ENCODE results near the gene CENPV. TPM values are rescaled to one million over a fixed set of nuclear protein-coding genes. Genes with fewer than 3 reads are reported as not detected.
"Not testable (repeated sequence)": the region's sequence is repeated elsewhere in the genome, so short reads cannot be mapped to it uniquely, and the experiment has no call there.

CENPV gene
- total RNA-seq, 2 experiments from 2014 or later, result 18.5 to 19.4 TPM

GRCh38 chr17:16391451-16391850 lies 38.2 kb upstream of the CENPV start:
- no peak for ATAC-seq (ENCODE audit: poor library complexity)
- POLR2A ChIA-PET, result interaction anchor here (0.8 kb wide), 1 partner anchor 11 kb away, joined by 3 read pairs; the partner anchor contains the start of gene UBB
- no peaks in the 10 kb centered on the region for H3K27me3 Mint-ChIP-seq

GRCh38 chr17:16386126-16386507 lies 32.8 kb upstream of the CENPV start:
- not testable (repeated sequence) for H3K27ac ChIP-seq (ENCODE audit: low read depth in 1 of 2, low read length in 2 of 2); H3K9me3 ChIP-seq (ENCODE audit: control insufficient read depth in 1 of 2, insufficient read depth in 1 of 2, low read length in 2 of 2); ATAC-seq (ENCODE audit: poor library complexity); DNase-seq; H3K27me3 Mint-ChIP-seq; H3K9me3 Mint-ChIP-seq; H3K27me3 ChIP-seq (ENCODE audit: control insufficient read depth in 1 of 2, insufficient read depth in 2 of 2, low read length in 2 of 2)
- Mint-ChIP-seq H3K4me3 (peak overlapping the region; percentile 89), H3K36me3 (ENCODE audit: low read depth) (peaks cover 36% of the 10 kb centered on the region), H3K4me1 (ENCODE audit: low read depth) (peaks cover 51% of the 10 kb centered on the region), H3K27ac (peak overlapping the region; percentile 79)
- POLR2A ChIA-PET, result interaction anchor here (1.2 to 1.7 kb wide), 2 partner anchors 29 to 42 kb away, joined by 3 to 8 read pairs; partner anchors contain the start of gene TRPV2
- H3K36me3 ChIP-seq (ENCODE audit: insufficient read depth, low read length), result peaks cover 19% of the 10 kb centered on the region
- intact Hi-C loops (cut with DNase I, micrococcal nuclease), result loop anchor here (1.0 kb wide), 3 partner anchors 27 to 135 kb away; partner anchors contain the start of gene TRPV2 (in 1 of the 2)
- peaks cover 43% of the 10 kb centered on the region for H3K4me1 ChIP-seq (ENCODE audit: insufficient read depth, low read length)
- CTCF ChIA-PET, result interaction anchor here (0.8 kb wide), 1 partner anchor 53 kb away, joined by 3 read pairs; no protein-coding TSS in a partner anchor
- H3K4me3 ChIP-seq (ENCODE audit: low read length), result peak overlapping the region; percentile 50

More at GRCh38 chr17:16391451-16391850, 38.2 kb upstream of the CENPV start:
- H3K4me3 ChIP-seq (ENCODE audit: low read length), result no peak overlapping the region
- no peaks in the 10 kb centered on the region for H3K9me3 Mint-ChIP-seq
- intact Hi-C loops (cut with DNase I, micrococcal nuclease), result no loop called here
- DNase-seq, result no peak
- no peak overlapping the region for H3K27ac ChIP-seq (ENCODE audit: low read depth in 1 of 2, low read length in 2 of 2)
- H3K36me3 Mint-ChIP-seq (ENCODE audit: low read depth), result no peaks in the 10 kb centered on the region
- no peaks in the 10 kb centered on the region for H3K27me3 ChIP-seq (ENCODE audit: control insufficient read depth in 1 of 2, insufficient read depth in 2 of 2, low read length in 2 of 2)
- no peaks in the 10 kb centered on the region for H3K36me3 ChIP-seq (ENCODE audit: insufficient read depth, low read length)
- peaks cover 11% of the 10 kb centered on the region for H3K4me1 ChIP-seq (ENCODE audit: insufficient read depth, low read length)
- TF ChIP-seq, protein P1, sequence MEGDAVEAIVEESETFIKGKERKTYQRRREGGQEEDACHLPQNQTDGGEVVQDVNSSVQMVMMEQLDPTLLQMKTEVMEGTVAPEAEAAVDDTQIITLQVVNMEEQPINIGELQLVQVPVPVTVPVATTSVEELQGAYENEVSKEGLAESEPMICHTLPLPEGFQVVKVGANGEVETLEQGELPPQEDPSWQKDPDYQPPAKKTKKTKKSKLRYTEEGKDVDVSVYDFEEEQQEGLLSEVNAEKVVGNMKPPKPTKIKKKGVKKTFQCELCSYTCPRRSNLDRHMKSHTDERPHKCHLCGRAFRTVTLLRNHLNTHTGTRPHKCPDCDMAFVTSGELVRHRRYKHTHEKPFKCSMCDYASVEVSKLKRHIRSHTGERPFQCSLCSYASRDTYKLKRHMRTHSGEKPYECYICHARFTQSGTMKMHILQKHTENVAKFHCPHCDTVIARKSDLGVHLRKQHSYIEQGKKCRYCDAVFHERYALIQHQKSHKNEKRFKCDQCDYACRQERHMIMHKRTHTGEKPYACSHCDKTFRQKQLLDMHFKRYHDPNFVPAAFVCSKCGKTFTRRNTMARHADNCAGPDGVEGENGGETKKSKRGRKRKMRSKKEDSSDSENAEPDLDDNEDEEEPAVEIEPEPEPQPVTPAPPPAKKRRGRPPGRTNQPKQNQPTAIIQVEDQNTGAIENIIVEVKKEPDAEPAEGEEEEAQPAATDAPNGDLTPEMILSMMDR (IDR thresholded peaks at IDR 0.05), result no peak
- CTCF ChIA-PET, result no interaction called here
- no peak overlapping the region for H3K4me3 Mint-ChIP-seq
- no peaks in the 10 kb centered on the region for H3K9me3 ChIP-seq (ENCODE audit: control insufficient read depth in 1 of 2, insufficient read depth in 1 of 2, low read length in 2 of 2)
- no peak overlapping the region for H3K27ac Mint-ChIP-seq
- H3K4me1 Mint-ChIP-seq (ENCODE audit: low read depth), result peaks cover 12% of the 10 kb centered on the region

GRCh38 chr17:16384557-16384956 lies 31.3 kb upstream of the CENPV start:
- no peak for DNase-seq
- Mint-ChIP-seq H3K27me3 (peaks cover 4% of the 10 kb centered on the region), H3K4me3 (peak overlapping the region; percentile 75), H3K27ac (peak overlapping the region; percentile 97), H3K36me3 (ENCODE audit: low read depth) (peaks cover 43% of the 10 kb centered on the region), H3K9me3 (no peaks in the 10 kb centered on the region), H3K4me1 (ENCODE audit: low read depth) (peaks cover 58% of the 10 kb centered on the region)
- intact Hi-C loops (cut with DNase I, micrococcal nuclease), result no loop called here
- peaks cover 19% of the 10 kb centered on the region for H3K36me3 ChIP-seq (ENCODE audit: insufficient read depth, low read length)
- no peaks in the 10 kb centered on the region for H3K27me3 ChIP-seq (ENCODE audit: control insufficient read depth in 1 of 2, insufficient read depth in 2 of 2, low read length in 2 of 2)
- no peak overlapping the region for H3K4me3 ChIP-seq (ENCODE audit: low read length)
- no peak overlapping the region for H3K27ac ChIP-seq (ENCODE audit: low read depth in 1 of 2, low read length in 2 of 2)
- TF ChIP-seq, protein P1 (IDR thresholded peaks at IDR 0.05), result no peak
- no peaks in the 10 kb centered on the region for H3K9me3 ChIP-seq (ENCODE audit: control insufficient read depth in 1 of 2, insufficient read depth in 1 of 2, low read length in 2 of 2)
- ATAC-seq (ENCODE audit: poor library complexity), result no peak
- ChIA-PET CTCF (interaction anchor here (1.1 to 1.4 kb wide), 2 partner anchors 21 to 30 kb away, joined by 4 to 6 read pairs; no protein-coding TSS in a partner anchor), POLR2A (interaction anchor here (1.7 kb wide), 1 partner anchor 30 kb away, joined by 8 read pairs; the partner anchor contains the start of gene TRPV2)
- H3K4me1 ChIP-seq (ENCODE audit: insufficient read depth, low read length), result peaks cover 50% of the 10 kb centered on the region

All from CD4-positive, alpha-beta T cell (primary cell).